HG03565 (cell line): ENCODE results near the gene TMEM218.
"Not testable (repeated sequence)": the region's sequence is repeated elsewhere in the genome, so short reads cannot be mapped to it uniquely, and the experiment has no call there.

Experiments
- ATAC-seq: cut with Tn5 transposase; IDR thresholded peaks from one replicate; pipeline ENCODE4 v1.9.1; 2021; ENCODE audit warnings: mild to moderate bottlenecking, moderate library complexity; ENCODE audit not compliant: unreplicated experiment

TMEM218 gene

GRCh38 chr11:125091247-125091876 lies 20.1 kb downstream of the TMEM218 start:
- no peak for ATAC-seq

DNA sequence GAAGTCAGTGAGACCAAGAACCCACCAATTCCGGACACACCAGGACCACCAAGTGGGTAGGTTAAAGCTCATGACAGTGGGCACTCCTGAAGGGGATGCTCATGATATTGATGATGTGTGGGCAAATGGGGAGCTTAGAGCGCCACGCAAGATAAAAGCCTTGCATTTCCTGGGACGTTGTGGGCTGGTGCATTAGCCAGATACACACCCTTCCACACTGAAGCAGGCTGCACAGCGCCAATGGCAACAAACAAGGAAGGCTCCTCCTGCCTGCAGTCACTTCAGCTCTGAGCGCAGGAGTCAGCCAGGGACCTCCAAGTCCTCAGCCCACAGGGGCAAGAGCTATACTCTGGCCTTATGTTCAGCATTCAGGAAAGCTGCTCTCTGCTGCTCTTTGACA lies 20.6 kb downstream of the TMEM218 start:
- no peak for ATAC-seq

DNA sequence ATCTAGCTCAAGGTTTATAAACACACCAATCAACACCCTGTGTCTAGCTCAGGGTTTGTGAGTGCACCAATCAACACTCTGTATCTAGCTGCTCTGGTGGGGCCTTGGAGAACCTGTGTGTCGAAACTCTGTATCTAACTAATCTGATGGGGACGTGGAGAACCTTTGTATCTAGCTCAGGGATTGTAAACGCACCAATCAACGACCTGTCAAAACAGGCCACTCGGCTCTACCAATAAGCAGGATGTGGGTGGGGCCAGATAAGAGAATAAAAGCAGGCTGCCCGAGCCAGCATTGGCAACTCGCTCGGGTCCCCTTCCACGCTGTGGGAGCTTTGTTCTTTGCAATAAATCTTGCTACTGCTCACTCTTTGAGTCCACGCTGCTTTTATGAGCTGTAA lies 21.3 kb downstream of the TMEM218 start:
- not testable (repeated sequence) for ATAC-seq

DNA sequence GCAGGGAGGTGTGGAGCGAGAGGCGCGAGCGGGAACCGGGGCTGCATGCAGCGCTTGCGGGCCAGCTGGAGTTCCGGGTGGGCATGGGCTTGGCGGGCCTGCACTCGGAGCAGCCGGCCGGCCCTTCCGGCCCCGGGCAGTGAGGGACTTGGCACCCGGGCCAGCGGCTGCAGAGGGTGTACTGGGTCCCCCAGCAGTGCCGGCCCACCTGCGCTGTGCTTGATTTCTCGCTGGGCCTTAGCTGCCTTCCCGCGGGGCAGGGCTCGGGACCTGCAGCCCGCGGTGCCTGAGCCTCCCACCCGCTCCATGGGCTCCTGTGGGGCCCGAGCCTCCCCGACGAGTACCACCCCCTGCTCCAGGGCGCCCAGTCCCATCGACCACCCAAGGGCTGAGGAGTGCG lies 21.9 kb downstream of the TMEM218 start:
- ATAC-seq = not testable (repeated sequence)

GRCh38 chr11:125088576-125089455 lies 22.6 kb downstream of the TMEM218 start:
- no peak for ATAC-seq

DNA sequence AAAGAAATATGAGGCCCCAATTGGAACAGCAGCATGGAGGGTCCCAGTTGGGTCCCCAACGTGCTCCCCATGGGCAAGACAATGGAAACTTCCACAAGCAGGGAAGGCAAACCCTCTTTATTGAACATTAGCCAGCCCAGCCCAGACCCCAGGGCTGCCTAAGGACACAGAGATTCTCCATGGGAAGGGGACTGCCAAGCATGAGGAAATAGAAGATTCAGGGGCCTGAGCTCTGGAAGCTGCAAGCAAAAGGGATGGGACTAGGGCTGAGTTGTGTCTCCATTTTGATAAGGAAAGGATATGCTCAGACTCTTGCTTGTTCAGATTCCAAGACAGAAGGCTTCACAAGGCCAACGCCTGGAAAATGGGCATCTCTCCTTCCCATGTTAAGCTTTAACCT lies 23.3 kb downstream of the TMEM218 start:
- no peak for ATAC-seq

DNA sequence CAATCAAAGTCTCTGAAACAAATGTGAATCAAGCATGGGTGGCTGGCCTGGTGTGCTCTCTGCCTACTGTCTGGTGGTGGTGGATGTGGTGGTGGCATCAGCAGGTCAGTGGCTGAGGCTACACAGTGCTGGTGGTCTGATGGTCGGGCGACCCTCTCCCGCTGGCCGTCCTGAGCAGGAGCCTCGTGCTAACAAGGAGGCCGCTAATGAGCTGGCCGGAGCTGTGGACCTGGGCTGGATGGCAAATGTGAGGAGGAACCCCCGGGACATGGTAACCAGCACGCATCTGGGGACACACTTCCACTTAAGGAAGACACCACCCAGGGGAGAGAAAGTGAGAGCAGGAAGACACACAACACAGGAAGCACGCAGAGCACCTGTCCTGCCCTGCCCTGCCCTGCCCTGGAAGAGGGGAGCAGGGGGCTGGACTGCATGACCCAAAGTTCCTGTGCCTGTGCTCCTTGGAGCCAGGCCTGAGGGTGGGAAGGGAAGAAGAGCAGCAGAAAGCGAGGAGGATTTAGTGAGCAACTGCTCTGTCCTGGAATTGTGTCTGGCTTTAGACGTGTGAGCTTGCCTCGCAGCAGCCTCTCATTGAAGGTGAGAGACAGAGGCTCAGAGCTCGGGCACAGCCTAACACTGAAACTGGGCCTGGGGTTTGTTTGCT lies 24.7 kb downstream of the TMEM218 start:
- no peak for ATAC-seq

DNA sequence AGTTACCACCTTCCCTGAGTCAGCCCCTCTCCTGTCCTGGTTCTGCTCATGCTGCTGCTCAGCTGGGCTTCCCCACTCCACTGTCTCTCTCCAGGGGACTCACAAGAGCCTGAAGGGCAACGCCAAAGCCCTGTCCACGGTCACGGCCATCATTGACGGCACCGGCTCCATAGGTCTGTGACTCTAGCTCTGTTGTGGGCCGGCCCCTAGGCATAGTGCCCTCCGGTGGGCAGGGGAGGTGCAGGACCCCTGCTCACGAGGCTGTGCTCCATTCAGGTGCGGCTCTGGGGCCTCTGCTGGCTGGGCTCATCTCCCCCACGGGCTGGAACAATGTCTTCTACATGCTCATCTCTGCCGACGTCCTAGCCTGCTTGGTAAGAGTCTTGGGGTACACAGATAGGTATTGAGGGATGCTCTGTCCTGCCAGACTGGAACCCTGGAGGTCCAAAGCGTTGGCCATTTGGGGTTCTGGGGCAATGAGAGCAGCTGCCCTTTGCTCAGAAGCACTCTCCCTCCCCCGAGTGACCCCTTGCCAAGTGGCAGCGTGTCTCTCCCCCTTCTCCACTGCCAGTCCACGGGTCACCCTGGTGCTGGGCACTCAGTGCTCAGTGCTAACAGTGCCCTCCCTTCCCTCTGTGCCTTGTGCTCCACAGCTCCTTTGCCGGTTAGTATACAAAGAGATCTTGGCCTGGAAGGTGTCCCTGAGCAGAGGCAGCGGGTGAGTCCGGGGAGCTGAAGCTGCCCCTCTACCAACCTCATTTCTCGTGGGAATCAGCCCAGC lies 25.9 kb downstream of the TMEM218 start:
- ATAC-seq = no peak

DNA sequence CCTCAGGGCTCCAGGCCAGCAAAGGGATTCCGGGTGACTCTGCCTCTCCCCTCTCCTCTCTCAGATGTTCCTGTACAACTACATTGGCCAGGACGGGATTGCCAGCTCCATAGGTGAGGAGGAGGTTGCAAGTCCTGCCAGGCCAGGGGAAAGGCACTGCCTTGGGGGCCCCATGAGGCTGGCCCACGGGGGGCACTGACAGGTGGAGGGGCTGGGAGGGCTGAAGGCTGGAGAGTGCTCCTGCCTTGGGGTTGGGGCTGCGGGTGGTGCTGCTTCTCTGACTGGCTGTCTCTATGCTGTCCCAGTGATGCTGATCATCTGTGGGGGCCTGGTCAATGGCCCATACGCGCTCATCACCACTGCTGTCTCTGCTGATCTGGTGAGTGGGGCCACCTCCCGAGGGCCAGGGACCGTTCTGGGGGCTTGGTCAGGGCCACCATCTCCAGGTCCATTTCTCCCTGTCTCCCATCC lies 26.6 kb downstream of the TMEM218 start:
- no peak for ATAC-seq

- no peak for ATAC-seq
Observed at GRCh38 chr11:125084057-125084416, 27.4 kb downstream of the TMEM218 start.

DNA sequence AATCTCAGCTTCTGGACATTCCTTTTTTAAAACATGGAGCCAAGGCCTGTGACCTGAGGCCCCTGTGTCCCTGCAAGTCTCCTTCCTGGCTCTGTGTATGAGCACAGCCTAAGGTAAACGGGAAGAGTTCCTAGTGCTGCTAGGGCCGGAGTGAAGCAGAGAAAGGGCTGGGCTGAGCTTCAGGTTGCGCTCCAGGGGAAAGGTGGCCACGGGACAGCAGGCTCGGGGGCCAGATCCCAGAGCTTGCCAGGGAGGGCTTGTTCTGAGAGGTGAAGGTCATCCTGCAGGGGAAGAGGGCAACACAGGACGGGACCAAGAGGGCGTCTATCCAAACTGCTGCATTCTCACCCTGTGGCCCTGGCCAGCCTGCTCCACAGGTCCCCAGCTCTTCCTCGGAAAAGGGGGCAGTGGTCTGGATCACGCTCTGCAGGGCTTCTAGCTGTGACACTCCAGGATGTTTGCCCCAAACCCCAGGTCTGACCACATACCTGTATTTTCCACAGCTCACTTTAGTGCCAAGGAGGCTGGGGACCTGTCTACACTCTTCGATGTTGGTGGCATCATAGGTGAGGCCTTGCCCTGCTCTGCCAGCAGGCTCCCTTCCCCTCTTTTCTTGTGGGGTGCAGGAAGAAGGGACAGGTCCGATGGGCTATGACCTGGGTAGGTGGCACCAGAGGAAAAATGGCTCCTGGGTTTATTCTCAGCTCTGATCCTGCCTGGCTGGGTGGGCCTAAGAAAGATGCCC lies 27.9 kb downstream of the TMEM218 start:
- ATAC-seq = no peak

GRCh38 chr11:125082611-125083311 lies 28.7 kb downstream of the TMEM218 start:
- ATAC-seq = no peak

- ATAC-seq = no peak
Observed at GRCh38 chr11:125082040-125082439, 29.4 kb downstream of the TMEM218 start.

DNA sequence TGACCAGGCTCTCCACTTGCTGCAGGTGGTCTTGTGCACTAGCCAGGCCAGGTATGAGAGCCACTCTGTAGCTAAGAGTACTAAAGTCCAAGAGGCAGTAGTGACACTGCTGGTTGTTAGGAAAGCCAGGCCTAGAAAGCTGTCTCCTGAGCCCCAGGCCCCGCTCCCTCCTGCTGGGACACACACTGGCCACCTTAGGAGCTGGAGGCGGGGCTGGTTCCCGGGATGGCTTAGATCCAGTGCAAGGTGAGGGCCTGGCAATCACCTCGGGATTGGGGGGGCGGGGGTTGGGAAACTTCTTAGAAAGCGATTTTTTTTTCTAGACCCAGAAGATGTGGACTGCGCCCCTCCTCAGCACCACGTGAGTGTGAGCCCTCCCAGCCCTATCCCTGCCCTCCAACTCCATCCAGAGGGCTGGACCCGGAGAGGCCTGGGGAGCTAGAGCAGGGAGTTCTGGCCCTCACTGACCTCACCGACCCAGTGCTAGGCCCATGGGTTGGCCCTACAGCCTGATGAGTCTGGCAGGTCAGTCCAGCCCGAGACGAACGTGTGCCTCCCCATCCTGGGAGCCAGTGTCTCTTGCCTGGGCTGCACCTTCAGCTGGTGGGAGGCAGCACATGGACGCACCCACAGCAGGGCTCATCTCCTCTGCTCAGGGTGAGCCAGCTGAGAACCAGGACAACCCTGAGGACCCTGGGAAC lies 30.2 kb downstream of the TMEM218 start:
- ATAC-seq = no peak

- ATAC-seq = no peak
Observed at GRCh38 chr11:125080531-125080911, 30.9 kb downstream of the TMEM218 start.

- no peak for ATAC-seq
Observed at GRCh38 chr11:125079878-125080530, 31.4 kb downstream of the TMEM218 start.

DNA sequence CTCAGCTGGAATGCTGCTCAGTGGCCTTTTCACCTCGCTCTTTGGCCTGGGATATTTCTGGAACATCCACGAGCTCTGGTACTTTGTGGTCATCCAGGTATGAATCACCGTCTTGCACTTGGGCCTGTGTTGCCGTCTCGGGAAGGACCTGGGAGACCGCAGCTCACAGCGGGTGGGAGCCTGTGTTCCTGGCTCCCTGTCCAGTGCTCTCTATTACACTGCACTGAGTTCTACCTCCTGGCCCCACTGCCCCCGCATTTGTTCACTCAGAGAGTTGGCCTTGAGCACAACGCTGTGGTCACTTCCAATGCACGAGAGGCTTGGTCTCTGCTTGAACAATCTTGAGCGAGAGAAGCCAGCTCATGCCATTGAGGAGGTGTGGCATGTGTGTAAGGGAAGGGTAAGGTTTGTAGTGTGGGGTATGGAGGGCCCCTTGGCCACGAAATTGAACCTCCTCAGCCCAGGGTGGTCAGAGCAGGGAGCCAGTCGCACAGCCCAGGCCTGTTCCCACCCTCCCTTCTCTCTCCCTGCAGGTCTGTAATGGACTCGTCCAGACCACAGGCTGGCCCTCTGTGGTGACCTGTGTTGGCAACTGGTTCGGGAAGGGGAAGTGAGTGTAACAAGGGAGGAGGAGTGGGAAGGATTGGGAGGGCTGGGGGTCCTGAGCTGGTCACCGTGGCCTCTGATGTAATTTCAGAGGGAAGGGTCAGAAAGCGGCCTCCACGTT lies 32.1 kb downstream of the TMEM218 start:
- no peak for ATAC-seq
